ENCODE measurements around the gene TLR10.

TLR10 gene

GRCh38 chr4:38734911-38735310 is 47.9 kb downstream of the TLR10 start:
- H3K4me3 ChIP-seq (ENCODE audit: low read length) = no peak overlapping the region

GRCh38 chr4:38734446-38734845 is 48.3 kb downstream of the TLR10 start:
- no peak for TF ChIP-seq ZNF274 (IDR thresholded peaks at IDR 0.05; ENCODE audit: low read depth, low read length)
- H3K4me3 ChIP-seq (ENCODE audit: low read length) = no peak overlapping the region

More at GRCh38 chr4:38734911-38735310, 47.9 kb downstream of the TLR10 start:
- no peak for TF ChIP-seq ZNF274 (IDR thresholded peaks at IDR 0.05; ENCODE audit: low read depth, low read length)

GRCh38 chr4:38733663-38734062 is 49.1 kb downstream of the TLR10 start:
- TF ChIP-seq ZNF274 (IDR thresholded peaks at IDR 0.05; ENCODE audit: low read depth, low read length) = no peak
- no peak overlapping the region for H3K4me3 ChIP-seq (ENCODE audit: low read length)

- TF ChIP-seq ZNF274 (IDR thresholded peaks at IDR 0.05; ENCODE audit: low read depth, low read length) = no peak
- H3K4me3 ChIP-seq (ENCODE audit: low read length) = no peak overlapping the region
Measured at GRCh38 chr4:38730830-38731646, 51.8 kb downstream of the TLR10 start.

- TF ChIP-seq ZNF274 (IDR thresholded peaks at IDR 0.05; ENCODE audit: low read depth, low read length) = no peak
- no peak overlapping the region for H3K4me3 ChIP-seq (ENCODE audit: low read length)
Measured at GRCh38 chr4:38730493-38730829, 52.3 kb downstream of the TLR10 start.

GRCh38 chr4:38728631-38729141 is 54.1 kb downstream of the TLR10 start:
- no peak overlapping the region for H3K4me3 ChIP-seq (ENCODE audit: low read length)
- no peak for TF ChIP-seq ZNF274 (IDR thresholded peaks at IDR 0.05; ENCODE audit: low read depth, low read length)

GRCh38 chr4:38724475-38724808 is 58.3 kb downstream of the TLR10 start:
- TF ChIP-seq ZNF274 (IDR thresholded peaks at IDR 0.05; ENCODE audit: low read depth, low read length) = no peak
- H3K4me3 ChIP-seq (ENCODE audit: low read length) = no peak overlapping the region

- no peak overlapping the region for H3K4me3 ChIP-seq (ENCODE audit: low read length)
- TF ChIP-seq ZNF274 (IDR thresholded peaks at IDR 0.05; ENCODE audit: low read depth, low read length) = no peak
Measured at GRCh38 chr4:38723726-38724474, 58.9 kb downstream of the TLR10 start.

GRCh38 chr4:38723114-38723513 is 59.7 kb downstream of the TLR10 start:
- TF ChIP-seq ZNF274 (IDR thresholded peaks at IDR 0.05; ENCODE audit: low read depth, low read length) = no peak
- no peak overlapping the region for H3K4me3 ChIP-seq (ENCODE audit: low read length)
